GM18858 (cell line): ENCODE measurements around the gene KCND1.
"Not testable (repeated sequence)": the region's sequence is repeated elsewhere in the genome, so short reads cannot be mapped to it uniquely, and the experiment has no call there.

ENCODE experiments used
- ATAC-seq: cut with Tn5 transposase; IDR thresholded peaks from one replicate; pipeline ENCODE4 v1.9.1; 2021; ENCODE audit not compliant: unreplicated experiment

The KCND1 gene

GRCh38 chrX:48971249-48972219 lies at the start of gene KCND1:
Gene KCND1 (minus strand): TSS chrX:48971844. CDS start chrX:48970271, 1,573 bp downstream.
- ATAC-seq, result no peak

DNA sequence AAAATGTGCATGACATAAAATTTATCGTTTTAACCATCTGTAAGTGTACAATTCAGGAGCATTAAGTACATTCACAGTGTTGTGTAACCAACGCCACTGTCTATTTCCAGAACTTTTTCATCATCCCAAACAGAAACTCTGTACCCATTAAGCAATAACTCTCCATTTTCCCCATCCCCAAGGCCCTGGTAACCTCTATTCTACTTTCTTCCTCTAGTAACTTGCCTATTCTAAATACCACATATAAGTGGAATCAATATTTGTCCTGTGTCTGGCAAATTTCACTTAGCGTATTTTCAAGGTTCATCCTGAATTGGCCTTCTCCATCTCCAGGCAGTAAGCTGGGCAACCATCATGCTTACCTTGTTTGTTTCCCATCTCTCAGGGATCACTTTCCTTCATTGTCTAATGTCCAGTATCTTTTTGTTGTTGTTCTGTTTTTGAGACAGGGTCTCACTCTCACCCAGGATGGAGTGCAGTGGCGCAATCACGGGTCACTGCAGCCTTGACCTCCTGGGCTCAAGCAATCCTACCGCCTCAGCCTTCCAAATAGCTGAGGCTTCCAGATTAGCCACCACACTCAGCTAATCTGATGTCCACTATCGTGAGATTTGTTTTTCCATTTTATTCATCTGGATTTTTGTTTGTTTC lies 48.1 kb upstream of the KCND1 start:
- ATAC-seq, result no peak

GRCh38 chrX:49019050-49019449 lies 47.4 kb upstream of the KCND1 start:
- no peak for ATAC-seq

DNA sequence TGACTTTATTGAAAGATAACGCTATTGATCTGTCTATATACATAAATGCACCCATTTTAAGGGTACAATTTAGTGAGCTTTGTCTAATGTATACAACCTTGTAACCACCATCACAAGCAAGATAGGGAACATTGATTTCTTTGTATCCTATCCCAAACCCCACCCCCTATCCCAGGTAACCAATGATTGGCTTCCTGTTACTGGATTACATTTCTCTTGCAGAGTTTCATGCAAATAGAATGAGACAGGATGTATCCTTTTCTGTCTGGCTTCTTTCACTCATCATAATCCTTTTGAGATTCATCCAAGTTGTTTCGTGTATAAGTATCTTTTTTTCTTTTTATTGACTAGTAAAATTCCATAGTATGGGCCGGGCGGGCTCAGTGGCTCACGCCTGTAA lies 32.1 kb upstream of the KCND1 start:
- no peak for ATAC-seq

DNA sequence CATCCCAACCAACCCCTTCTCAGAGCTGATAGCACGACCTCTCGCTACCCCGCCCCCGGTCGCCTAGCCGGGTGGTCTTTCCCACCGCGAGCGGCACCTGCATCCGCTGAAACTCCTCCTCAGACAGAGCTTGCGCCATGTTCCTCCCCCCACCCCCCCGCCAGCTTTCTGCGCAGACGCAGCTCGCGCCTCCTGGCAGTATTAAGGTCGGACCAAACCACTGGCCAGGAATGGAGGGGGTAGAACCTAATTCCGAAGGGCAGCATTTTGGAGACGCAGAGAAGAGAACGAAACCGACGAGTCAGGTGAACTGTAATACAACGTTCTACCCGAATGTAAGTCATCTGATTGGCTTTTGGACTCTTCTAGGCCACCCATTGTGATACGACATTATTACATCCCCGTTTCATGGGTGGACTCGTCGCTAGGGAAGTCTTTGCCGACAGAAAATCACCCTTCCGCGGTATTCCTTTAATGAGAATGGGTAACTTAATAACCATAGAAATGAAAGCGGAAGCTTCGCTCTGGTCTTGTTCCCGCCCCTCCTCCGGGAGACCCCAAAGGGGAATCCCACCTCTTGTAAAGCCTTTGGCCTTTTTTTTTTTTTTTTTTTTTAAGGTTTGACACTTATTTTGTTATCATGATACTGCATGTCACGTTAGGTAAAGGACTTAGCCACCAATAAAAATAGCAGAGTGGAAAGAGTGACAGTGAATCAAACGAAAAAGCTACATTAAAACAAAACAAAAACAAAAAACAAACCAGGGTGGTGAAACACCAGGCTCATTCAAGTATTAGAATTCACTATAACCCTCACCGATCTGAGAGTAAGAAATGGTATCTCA lies 30.7 kb upstream of the KCND1 start, which contains the start of gene GRIPAP1:
GRIPAP1 (minus strand) TSS at position 174 of the 845 bp plus-strand sequence; CDS start at position 139, 35 bp downstream.
- peak; percentile 80 for ATAC-seq

- no peak for ATAC-seq
Measured at GRCh38 chrX:49001521-49002090, 30.0 kb upstream of the KCND1 start.

DNA sequence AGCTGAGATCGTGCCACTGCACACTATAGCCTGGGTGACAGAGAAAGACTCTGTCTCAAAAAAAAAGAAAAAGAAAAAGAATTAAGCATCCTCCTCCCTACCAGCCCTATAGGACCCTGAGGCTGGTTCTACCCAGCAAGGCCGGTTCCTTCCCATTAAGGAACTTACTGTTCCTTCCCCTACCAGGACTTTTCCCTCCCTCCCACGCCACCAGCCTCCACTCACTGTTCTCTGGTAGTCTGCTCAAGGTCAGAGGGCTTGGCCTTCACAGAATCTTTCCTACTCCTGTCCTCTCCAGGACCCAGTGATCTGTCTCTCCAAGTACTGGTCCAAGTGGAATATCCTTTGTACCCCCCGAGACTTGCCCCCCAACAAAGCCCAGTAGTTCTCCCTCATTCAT lies 29.0 kb upstream of the KCND1 start:
- no peak for ATAC-seq

DNA sequence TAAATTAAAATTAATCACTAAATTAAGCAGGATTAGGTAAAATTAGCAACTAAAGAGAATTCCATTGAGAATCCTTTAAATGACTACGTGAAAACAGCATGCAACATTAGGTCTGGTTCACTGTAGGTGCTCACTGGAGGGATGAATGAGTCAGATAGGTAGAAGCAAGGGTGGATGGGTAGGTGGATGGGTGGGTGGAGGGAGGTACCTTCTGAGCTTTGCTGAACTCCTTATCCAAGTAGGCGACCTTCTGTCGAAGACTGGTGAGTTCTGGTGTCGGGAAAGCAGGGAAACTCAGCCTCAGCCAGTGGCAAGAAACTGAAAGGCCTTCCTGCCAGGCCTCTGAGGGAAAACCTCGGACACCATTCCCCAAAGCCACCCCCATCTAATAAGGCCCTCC lies 27.4 kb upstream of the KCND1 start:
- ATAC-seq, result no peak

DNA sequence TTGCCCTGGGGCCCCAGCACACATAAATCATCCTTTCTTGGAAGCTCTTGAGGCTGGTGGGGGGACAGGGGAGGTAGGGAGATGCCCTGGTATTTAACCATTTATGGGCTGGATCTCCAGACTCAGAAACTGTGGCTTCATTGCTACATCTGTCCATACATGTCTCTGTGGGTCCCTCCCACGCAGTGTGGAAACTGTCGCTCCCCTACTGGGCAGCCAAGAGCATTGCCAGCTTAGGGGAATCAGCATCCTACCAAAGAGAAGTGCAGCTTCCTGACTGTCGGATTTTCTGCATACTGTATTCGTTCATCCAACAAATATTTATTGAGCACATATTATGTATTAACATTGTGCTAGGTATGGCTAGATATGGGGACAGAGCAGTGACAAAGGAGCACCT lies 26.7 kb upstream of the KCND1 start:
- no peak for ATAC-seq

DNA sequence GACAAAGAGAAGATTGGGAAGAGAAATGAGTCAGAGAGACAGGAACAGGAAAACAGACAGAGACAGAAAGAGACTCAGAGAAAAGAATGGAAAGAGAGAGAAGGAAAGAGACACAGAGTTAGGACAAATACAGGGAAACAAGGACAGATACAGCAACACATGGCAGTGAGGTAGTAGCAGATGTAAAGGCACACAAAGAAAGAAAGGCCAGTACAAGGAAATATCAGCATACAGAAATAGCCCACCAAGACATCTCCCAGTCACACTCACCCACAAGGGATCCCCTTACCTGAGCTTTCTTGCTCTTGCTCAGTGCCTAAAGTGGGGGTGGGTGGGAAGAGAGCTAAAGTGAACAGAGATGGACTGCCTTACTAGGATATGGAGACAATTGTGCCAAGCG lies 26.2 kb upstream of the KCND1 start:
- ATAC-seq, result no peak

DNA sequence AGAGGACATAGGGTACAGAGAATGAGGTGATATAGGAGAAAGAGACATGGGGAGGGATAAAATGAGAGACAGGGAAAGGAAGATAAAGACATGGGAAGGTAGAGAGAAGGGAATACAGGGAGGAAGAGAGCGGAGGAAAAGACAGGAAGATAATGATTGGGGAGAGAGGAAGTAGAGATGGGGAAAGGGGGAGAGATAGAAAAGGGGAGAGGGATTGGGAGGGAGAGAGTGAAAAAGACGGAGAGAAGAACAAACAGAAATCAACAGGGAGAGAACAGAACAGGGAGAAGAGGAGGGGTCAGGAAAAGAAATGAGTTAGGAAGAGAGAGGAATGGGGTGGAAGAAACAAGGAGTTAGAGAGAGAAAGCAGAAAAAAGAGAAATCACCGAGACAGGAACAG lies 25.8 kb upstream of the KCND1 start:
- ATAC-seq, result no peak

DNA sequence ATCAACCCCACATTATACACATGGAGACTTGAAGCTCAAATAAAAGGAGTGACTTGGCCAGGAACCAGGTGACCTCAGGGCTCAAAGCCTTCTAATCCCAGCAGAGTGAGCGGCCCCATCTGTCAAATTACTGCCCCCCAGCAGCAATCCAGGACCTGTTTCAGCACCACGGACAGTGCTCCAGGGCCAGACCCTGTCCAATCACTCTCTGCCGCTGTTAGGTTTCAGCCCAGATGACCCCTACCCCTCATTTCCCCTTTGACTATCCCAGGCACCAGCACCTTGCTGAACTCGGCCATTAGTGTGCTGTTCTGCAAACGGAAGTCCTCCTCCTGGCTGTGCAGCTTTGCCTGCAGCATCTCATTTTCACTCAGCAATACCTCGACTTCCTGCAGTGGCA lies 25.3 kb upstream of the KCND1 start:
- no peak for ATAC-seq

- no peak for ATAC-seq
Measured at GRCh38 chrX:48992341-48992740, 20.7 kb upstream of the KCND1 start.

DNA sequence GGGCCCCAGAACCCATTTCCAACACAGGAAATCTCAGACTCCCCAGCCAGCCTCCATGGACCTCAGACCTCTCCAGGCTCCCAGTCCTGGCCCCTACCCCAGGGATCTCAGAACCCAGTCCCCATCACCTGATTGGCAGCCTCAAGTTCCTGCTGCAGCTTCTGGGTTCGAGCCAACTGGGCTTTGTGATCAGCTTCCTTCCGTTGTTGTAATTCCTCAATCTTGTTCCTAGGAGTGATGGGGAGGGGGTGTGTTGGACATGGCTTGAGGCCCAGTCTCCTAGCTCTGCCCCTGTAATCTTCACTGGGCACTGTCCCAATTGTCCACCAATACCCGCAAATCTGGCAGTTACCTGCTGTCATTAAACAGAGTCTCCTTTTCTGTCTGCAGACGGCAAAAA lies 17.8 kb upstream of the KCND1 start:
- ATAC-seq, result no peak

GRCh38 chrX:48983896-48984295 lies 12.3 kb upstream of the KCND1 start:
- no peak for ATAC-seq

GRCh38 chrX:48983081-48983480 lies 11.4 kb upstream of the KCND1 start:
- ATAC-seq, result no peak

GRCh38 chrX:48981178-48981577 lies 9.5 kb upstream of the KCND1 start:
- ATAC-seq, result no peak

- not testable (repeated sequence) for ATAC-seq
Measured at GRCh38 chrX:48980341-48980740, 8.7 kb upstream of the KCND1 start.

- no peak for ATAC-seq
Measured at GRCh38 chrX:48978226-48978625, 6.6 kb upstream of the KCND1 start.

- no peak for ATAC-seq
Measured at GRCh38 chrX:48976086-48976485, 4.4 kb upstream of the KCND1 start.

DNA sequence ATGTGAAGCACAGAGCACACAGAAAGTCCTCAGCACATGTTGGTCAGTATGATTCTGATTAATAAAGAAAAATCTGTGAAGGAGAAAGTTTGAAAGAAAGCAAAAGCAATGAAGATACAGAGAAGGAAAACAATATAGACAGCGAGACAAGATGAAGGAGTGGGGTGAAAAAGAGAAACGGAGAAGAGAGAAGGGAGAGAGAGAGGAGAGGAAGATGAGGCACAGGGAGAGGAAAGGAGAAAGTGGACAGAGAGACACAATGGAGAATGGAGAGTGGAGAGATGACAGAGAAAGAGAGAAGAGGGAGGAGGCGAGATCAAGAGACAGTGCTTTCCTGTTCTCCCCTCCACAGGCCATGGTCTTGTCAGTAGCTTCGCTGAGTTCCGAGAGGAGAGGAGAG lies 3.9 kb upstream of the KCND1 start:
- no peak for ATAC-seq
